ENCODE results near the gene SECISBP2. TPM values are rescaled to one million over a fixed set of nuclear protein-coding genes. Genes with fewer than 3 reads are reported as not detected.
A peak's percentile ranks its signal among the peaks of the same experiment; 100 is the strongest.

The SECISBP2 gene
- total and polyA plus RNA-seq, 2 of the 13 experiments (the other 11 are each of a cell fraction or from before 2014, with no cell fraction given) = 32.4 to 38.0 TPM

DNA sequence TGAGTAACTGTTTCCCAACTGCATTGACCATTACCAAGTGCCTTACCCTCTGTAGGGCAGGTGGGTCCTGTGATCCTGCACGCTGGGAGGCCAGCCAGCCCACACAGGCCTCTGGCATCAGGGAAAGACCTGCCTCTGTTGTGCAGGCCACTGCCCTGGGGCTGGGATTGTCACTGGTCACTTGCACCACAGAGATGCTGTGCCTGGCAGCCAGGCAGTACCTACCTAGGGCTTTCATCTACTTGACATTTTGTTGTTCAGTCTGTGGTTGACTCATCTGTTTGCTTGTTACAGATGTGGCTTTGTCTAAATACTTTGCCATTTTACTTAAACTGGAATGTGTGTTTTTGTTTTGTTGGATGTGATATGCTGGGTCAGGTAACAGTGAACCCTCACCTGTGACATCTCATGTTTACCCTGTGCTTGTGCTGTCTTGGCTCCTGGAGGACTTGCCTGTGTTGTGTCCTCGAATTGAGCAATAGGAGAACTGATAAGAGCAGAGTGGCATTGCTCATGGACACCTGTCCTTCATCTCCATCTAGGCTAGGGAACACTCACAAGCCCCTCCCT, 32.8 kb downstream of the SECISBP2 start (continued):
- TF ChIP-seq, protein P1, sequence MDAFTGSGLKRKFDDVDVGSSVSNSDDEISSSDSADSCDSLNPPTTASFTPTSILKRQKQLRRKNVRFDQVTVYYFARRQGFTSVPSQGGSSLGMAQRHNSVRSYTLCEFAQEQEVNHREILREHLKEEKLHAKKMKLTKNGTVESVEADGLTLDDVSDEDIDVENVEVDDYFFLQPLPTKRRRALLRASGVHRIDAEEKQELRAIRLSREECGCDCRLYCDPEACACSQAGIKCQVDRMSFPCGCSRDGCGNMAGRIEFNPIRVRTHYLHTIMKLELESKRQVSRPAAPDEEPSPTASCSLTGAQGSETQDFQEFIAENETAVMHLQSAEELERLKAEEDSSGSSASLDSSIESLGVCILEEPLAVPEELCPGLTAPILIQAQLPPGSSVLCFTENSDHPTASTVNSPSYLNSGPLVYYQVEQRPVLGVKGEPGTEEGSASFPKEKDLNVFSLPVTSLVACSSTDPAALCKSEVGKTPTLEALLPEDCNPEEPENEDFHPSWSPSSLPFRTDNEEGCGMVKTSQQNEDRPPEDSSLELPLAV (CRISPR knock-in tag; conservative IDR thresholded peaks at IDR 0.05; ENCODE audit: low read depth) = 0 out of 2 replicates have a peak, but pooled peaks have one; percentile 36
- TF ChIP-seq TOPORS (CRISPR knock-in tag; IDR thresholded peaks at IDR 0.05) (no peak), REPIN1 (CRISPR knock-in tag; IDR thresholded peaks at IDR 0.05; ENCODE audit: borderline replicate concordance, low read depth) (no peak), ZNF780A (CRISPR knock-in tag; IDR thresholded peaks at IDR 0.05) (no peak), NR2C2 (CRISPR knock-in tag; IDR thresholded peaks at IDR 0.05; ENCODE audit: borderline replicate concordance) (peak; percentile 86), CENPX (CRISPR knock-in tag; IDR thresholded peaks at IDR 0.05) (no peak), STAG1 (CRISPR knock-in tag; IDR thresholded peaks at IDR 0.05) (no peak), ZNF256 (CRISPR knock-in tag; conservative IDR thresholded peaks at IDR 0.05) (no peak), ETV5 (CRISPR knock-in tag; IDR thresholded peaks at IDR 0.05; ENCODE audit: borderline replicate concordance) (peak; percentile 64; the same call in 1 of the 2 replicates), ZNF777 (CRISPR knock-in tag; IDR thresholded peaks at IDR 0.05) (no peak), ETV6 (CRISPR knock-in tag; conservative IDR thresholded peaks at IDR 0.05) (no peak)
- TF ChIP-seq, protein P2, sequence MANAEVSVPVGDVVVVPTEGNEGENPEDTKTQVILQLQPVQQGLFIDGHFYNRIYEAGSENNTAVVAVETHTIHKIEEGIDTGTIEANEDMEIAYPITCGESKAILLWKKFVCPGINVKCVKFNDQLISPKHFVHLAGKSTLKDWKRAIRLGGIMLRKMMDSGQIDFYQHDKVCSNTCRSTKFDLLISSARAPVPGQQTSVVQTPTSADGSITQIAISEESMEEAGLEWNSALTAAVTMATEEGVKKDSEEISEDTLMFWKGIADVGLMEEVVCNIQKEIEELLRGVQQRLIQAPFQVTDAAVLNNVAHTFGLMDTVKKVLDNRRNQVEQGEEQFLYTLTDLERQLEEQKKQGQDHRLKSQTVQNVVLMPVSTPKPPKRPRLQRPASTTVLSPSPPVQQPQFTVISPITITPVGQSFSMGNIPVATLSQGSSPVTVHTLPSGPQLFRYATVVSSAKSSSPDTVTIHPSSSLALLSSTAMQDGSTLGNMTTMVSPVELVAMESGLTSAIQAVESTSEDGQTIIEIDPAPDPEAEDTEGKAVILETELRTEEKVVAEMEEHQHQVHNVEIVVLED (CRISPR knock-in tag; IDR thresholded peaks at IDR 0.05; ENCODE audit: borderline replicate concordance) = peak; percentile 35; the same call in 1 of the 2 replicates
- TF ChIP-seq, protein P3, sequence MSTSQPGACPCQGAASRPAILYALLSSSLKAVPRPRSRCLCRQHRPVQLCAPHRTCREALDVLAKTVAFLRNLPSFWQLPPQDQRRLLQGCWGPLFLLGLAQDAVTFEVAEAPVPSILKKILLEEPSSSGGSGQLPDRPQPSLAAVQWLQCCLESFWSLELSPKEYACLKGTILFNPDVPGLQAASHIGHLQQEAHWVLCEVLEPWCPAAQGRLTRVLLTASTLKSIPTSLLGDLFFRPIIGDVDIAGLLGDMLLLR (CRISPR knock-in tag; IDR thresholded peaks at IDR 0.05) = no peak
- TF ChIP-seq, protein P4, sequence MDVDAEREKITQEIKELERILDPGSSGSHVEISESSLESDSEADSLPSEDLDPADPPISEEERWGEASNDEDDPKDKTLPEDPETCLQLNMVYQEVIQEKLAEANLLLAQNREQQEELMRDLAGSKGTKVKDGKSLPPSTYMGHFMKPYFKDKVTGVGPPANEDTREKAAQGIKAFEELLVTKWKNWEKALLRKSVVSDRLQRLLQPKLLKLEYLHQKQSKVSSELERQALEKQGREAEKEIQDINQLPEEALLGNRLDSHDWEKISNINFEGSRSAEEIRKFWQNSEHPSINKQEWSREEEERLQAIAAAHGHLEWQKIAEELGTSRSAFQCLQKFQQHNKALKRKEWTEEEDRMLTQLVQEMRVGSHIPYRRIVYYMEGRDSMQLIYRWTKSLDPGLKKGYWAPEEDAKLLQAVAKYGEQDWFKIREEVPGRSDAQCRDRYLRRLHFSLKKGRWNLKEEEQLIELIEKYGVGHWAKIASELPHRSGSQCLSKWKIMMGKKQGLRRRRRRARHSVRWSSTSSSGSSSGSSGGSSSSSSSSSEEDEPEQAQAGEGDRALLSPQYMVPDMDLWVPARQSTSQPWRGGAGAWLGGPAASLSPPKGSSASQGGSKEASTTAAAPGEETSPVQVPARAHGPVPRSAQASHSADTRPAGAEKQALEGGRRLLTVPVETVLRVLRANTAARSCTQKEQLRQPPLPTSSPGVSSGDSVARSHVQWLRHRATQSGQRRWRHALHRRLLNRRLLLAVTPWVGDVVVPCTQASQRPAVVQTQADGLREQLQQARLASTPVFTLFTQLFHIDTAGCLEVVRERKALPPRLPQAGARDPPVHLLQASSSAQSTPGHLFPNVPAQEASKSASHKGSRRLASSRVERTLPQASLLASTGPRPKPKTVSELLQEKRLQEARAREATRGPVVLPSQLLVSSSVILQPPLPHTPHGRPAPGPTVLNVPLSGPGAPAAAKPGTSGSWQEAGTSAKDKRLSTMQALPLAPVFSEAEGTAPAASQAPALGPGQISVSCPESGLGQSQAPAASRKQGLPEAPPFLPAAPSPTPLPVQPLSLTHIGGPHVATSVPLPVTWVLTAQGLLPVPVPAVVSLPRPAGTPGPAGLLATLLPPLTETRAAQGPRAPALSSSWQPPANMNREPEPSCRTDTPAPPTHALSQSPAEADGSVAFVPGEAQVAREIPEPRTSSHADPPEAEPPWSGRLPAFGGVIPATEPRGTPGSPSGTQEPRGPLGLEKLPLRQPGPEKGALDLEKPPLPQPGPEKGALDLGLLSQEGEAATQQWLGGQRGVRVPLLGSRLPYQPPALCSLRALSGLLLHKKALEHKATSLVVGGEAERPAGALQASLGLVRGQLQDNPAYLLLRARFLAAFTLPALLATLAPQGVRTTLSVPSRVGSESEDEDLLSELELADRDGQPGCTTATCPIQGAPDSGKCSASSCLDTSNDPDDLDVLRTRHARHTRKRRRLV (CRISPR knock-in tag; IDR thresholded peaks at IDR 0.05) = no peak
- TF ChIP-seq, protein P5, sequence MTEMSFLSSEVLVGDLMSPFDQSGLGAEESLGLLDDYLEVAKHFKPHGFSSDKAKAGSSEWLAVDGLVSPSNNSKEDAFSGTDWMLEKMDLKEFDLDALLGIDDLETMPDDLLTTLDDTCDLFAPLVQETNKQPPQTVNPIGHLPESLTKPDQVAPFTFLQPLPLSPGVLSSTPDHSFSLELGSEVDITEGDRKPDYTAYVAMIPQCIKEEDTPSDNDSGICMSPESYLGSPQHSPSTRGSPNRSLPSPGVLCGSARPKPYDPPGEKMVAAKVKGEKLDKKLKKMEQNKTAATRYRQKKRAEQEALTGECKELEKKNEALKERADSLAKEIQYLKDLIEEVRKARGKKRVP (CRISPR knock-in tag; IDR thresholded peaks at IDR 0.05) = peak in 1 of 2 experiments; percentile 67; a peak in 2 of 4 replicates
- TF ChIP-seq, protein P6, sequence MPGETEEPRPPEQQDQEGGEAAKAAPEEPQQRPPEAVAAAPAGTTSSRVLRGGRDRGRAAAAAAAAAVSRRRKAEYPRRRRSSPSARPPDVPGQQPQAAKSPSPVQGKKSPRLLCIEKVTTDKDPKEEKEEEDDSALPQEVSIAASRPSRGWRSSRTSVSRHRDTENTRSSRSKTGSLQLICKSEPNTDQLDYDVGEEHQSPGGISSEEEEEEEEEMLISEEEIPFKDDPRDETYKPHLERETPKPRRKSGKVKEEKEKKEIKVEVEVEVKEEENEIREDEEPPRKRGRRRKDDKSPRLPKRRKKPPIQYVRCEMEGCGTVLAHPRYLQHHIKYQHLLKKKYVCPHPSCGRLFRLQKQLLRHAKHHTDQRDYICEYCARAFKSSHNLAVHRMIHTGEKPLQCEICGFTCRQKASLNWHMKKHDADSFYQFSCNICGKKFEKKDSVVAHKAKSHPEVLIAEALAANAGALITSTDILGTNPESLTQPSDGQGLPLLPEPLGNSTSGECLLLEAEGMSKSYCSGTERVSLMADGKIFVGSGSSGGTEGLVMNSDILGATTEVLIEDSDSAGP (CRISPR knock-in tag; IDR thresholded peaks at IDR 0.05; ENCODE audit: borderline replicate concordance) = 0 out of 2 replicates have a peak, but pooled peaks have one; percentile 32
